GM12878 (cell line): ENCODE measurements around the gene ANP32E. TPM values are rescaled to one million over a fixed set of nuclear protein-coding genes. Genes with fewer than 3 reads are reported as not detected.

Experiments
- ATAC-seq: fragments of 200-7000 bp; cut with Tn5 transposase; 3 replicates; pipeline ENCODE4 v1.9.1; 2020; ENCODE audit warnings: mild to moderate bottlenecking, moderate library complexity
- BruUV-seq: library from RNA; stranded (reverse); fragments of 400-500 nt; replicated peaks from 2 replicates; lab custom pipeline; 2021; lab: Mats Ljungman, UMichigan
- CTCF ChIA-PET: fragments of 300-600 bp; sonication (Branson Sonifier 250); formaldehyde crosslinking; extraction: SDS; loops from one replicate; lab custom pipeline; 2021; ENCODE audit warnings: inconsistent platforms; lab: Yijun Ruan, JAX
- POLR2A ChIA-PET: fragments of 350-600 bp; formaldehyde crosslinking; extraction: SDS; loops from one replicate; lab custom pipeline; 2021; ENCODE audit warnings: inconsistent platforms; lab: Charles Lee
- RAD21 ChIA-PET: fragments of 300-600 bp; sonication (Branson Sonifier 250); formaldehyde crosslinking; loops from one replicate; lab custom pipeline; 2023; ENCODE audit warnings: antibody characterized with exemption; ENCODE audit not compliant: unreplicated experiment; lab: Charles Lee
- SMC1A ChIA-PET: fragments of 300-600 bp; sonication (Branson Sonifier 250); formaldehyde crosslinking; loops from one replicate; lab custom pipeline; 2023; ENCODE audit not compliant: unreplicated experiment, uncharacterized antibody; lab: Charles Lee
- DNase-seq: peaks from one replicate; pipeline ENCODE4 v3.0.0-alpha.2; 2011; ENCODE audit warnings: low read depth, low spot score
- FAIRE-seq: peaks from 3 replicates; lab custom pipeline; 2011; peaks lifted over from hg19 to GRCh38; lab: Jason Lieb, UNC
- H2AFZ ChIP-seq: 2 replicates; pipeline ENCODE4 v1.6.0; 2011; ENCODE audit warnings: low read depth, low read length, control low read depth; ENCODE audit not compliant: control insufficient read depth
- H3K27ac ChIP-seq: 2 replicates; pipeline ENCODE4 v1.5.1; 2011; ENCODE audit warnings: control low read depth; ENCODE audit not compliant: control insufficient read depth, insufficient read depth
- H3K27me3 ChIP-seq, 2 experiments: replicated peaks in 1 of 2; 2 replicates each; pipeline versions ENCODE4 v1.6.0 to v1.6.1; 2011; ENCODE audit warnings: low read length in 1 of 2; ENCODE audit not compliant: control insufficient read depth in 2 of 2, insufficient read depth in 2 of 2
- H3K36me3 ChIP-seq, 2 experiments: 2 replicates each; pipeline ENCODE4 v1.5.1; 2011; ENCODE audit warnings: low read length in 1 of 2; ENCODE audit not compliant: control insufficient read depth in 2 of 2, insufficient read depth in 2 of 2
- H3K4me1 ChIP-seq: 2 replicates; pipeline ENCODE4 v1.6.1; 2011; ENCODE audit warnings: mild to moderate bottlenecking, low read length, moderate library complexity, mixed read lengths; ENCODE audit not compliant: control insufficient read depth, insufficient read depth
- H3K4me2 ChIP-seq: 2 replicates; pipeline ENCODE4 v1.6.0; 2011; ENCODE audit warnings: control low read depth; ENCODE audit not compliant: control insufficient read depth, insufficient read depth
- H3K4me3 ChIP-seq: fragments of 200-600 bp; sonication (generic); 2 replicates; pipeline ENCODE4 v1.5.1; 2016
- H3K79me2 ChIP-seq: 2 replicates; pipeline ENCODE4 v1.6.0; 2011; ENCODE audit warnings: low read length; ENCODE audit not compliant: control insufficient read depth, insufficient read depth
- H3K9ac ChIP-seq: 2 replicates; pipeline ENCODE4 v1.8.0; 2011; ENCODE audit warnings: low read length, control low read depth, mixed read lengths; ENCODE audit not compliant: control insufficient read depth, insufficient read depth
- H3K9me3 ChIP-seq: replicated peaks from 3 replicates; pipeline ENCODE4 v1.5.1; 2011; ENCODE audit warnings: mild to moderate bottlenecking, low read length; ENCODE audit not compliant: control insufficient read depth, insufficient read depth
- H4K20me1 ChIP-seq: 2 replicates; pipeline ENCODE4 v1.6.0; 2011; ENCODE audit not compliant: control insufficient read depth, insufficient read depth
- CREM ChIP-seq: IDR thresholded peaks from 2 replicates; pipeline ENCODE4 v1.6.1; 2014; ENCODE audit warnings: antibody characterized with exemption, low read depth
- EED ChIP-seq: sonication (generic); IDR thresholded peaks from 2 replicates; pipeline ENCODE4 v1.6.1; 2016; ENCODE audit warnings: antibody characterized with exemption, low read depth
- FOS ChIP-seq: IDR thresholded peaks from 3 replicates; pipeline ENCODE4 v1.6.1; 2011; ENCODE audit warnings: borderline replicate concordance; ENCODE audit not compliant: insufficient read length; ENCODE audit errors: extremely low read depth
- FOXM1 ChIP-seq: IDR thresholded peaks from 2 replicates; pipeline ENCODE4 v1.6.1; 2012; ENCODE audit warnings: low read depth, mild to moderate bottlenecking, inconsistent platforms, low read length, moderate library complexity
- HDGF ChIP-seq: fragments of 450-650 bp; IDR thresholded peaks from 2 replicates; pipeline ENCODE4 v1.6.1; 2016; ENCODE audit warnings: antibody characterized with exemption
- IKZF2 ChIP-seq, 2 experiments: fragments of 450-650 bp; IDR thresholded peaks; 2 replicates each; pipeline ENCODE4 v1.6.1; 2017; ENCODE audit warnings: mild to moderate bottlenecking in 2 of 2, moderate library complexity in 2 of 2
- IRF4 ChIP-seq: IDR thresholded peaks from 2 replicates; pipeline ENCODE4 v1.6.1; 2011; ENCODE audit warnings: low read depth, low read length
- JUNB ChIP-seq: IDR thresholded peaks from 2 replicates; pipeline ENCODE4 v1.6.1; 2016; ENCODE audit warnings: antibody characterized with exemption, mild to moderate bottlenecking
- MEF2A ChIP-seq: IDR thresholded peaks from 2 replicates; pipeline ENCODE4 v1.6.1; 2011; ENCODE audit warnings: low read depth, mild to moderate bottlenecking, low read length, moderate library complexity; ENCODE audit not compliant: insufficient read depth
- NFIC ChIP-seq: IDR thresholded peaks from 2 replicates; pipeline ENCODE4 v1.6.1; 2012; ENCODE audit warnings: low read depth, mild to moderate bottlenecking, inconsistent platforms, low read length, moderate library complexity
- POLR2AphosphoS5 ChIP-seq: IDR thresholded peaks from 2 replicates; pipeline ENCODE4 v1.6.1; 2011; ENCODE audit warnings: mild to moderate bottlenecking, low read length, inconsistent platforms
- RUNX3 ChIP-seq: IDR thresholded peaks from 2 replicates; pipeline ENCODE4 v1.6.1; 2012; ENCODE audit warnings: low read length, inconsistent platforms
- WGBS: methylation state at CpG from one replicate; pipeline ENCODE4 v1.1.6; 2016; ENCODE audit warnings: low lambda C conversion rate; ENCODE audit not compliant: insufficient replicate concordance, insufficient coverage; ENCODE audit errors: missing lambda C conversion rate; 5-methylcytosine and 5-hydroxymethylcytosine counted together
- in situ Hi-C: fragments of 300-500 bp; cut with MboI; formaldehyde crosslinking; loops from 9 replicates; pipeline ENCODE4 v1.14.3; 2018; ENCODE audit warnings: mixed read lengths
- intact Hi-C: fragments of 100-400 bp; cut with micrococcal nuclease; formaldehyde crosslinking; loops from one replicate; pipeline ENCODE4 v1.14.2; 2022; ENCODE audit not compliant: unreplicated experiment
- polyA plus RNA-seq, 11 experiments: library from polyadenylated mRNA; depleted of rRNA in 4 of 11; unstranded in 6 of 11; stranded (reverse) in 5 of 11; fragments of >200 nt; fragmentation: Nextera tagmentation in 4 of 11; fragmentation: Illumina TruSeq in 1 of 11; extraction: Ambion mirVana in 4 of 11; extraction: Trizol in 1 of 11; gene quantifications; 1 replicate in 1 of 11; 2 replicates in 10 of 11; pipeline versions ENCODE4 v1.2.1 to v1.2.3, GENCODE V29; 2011 to 2016; ENCODE audit warnings: inconsistent platforms in 2 of 11, missing spikeins in 2 of 11, low read depth in 1 of 11
- total RNA-seq, 4 experiments: library from RNA; depleted of rRNA in 3 of 4; stranded (reverse); fragments of >200 nt in 3 of 4; fragmentation: Illumina TruSeq in 1 of 4; extraction: Trizol in 1 of 4; gene quantifications; 2 replicates each; pipeline versions ENCODE4 v1.2.1 to v1.2.3, GENCODE V29; 2013 to 2021
- TF ChIP-seq, protein P1 (sequence below): fragments of 450-650 bp; IDR thresholded peaks from 2 replicates; pipeline ENCODE4 v1.6.1; 2017; ENCODE audit warnings: borderline replicate concordance
- TF ChIP-seq, protein P2 (sequence below): IDR thresholded peaks from 2 replicates; pipeline ENCODE4 v1.6.1; 2012; ENCODE audit warnings: low read length, inconsistent platforms
- TF ChIP-seq, protein P3 (sequence below): fragments of 450-650 bp; IDR thresholded peaks from 2 replicates; pipeline ENCODE4 v1.6.1; 2016; ENCODE audit warnings: mild to moderate bottlenecking

Gene ANP32E
- total and polyA plus RNA-seq, 10 of the 15 experiments (the other 5 are each of a cell fraction or from before 2014, with no cell fraction given) = 59.2 to 250 (median 121) TPM

DNA sequence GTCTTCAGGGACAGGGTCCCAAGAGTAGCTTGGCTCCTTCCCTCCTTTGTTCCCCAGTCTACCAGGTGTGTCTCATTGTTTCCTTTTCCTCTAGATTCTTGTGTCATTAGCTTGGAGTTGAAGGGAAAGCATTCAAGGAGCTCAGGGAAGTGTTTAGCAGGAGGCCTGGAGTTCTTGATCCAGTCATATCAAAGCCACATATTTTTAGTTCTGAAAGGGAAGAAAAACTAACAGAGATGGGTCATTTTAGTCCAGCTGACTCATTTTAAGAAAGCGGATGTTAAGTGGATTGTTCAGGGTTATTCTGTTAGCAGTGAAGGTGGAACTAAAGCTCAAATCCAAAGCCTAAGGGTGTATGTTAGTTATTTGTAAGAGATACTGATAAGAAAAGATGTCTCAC is 37.4 kb upstream of the ANP32E start:
- BruUV-seq = no TSS peak
- no peaks in the 10 kb centered on the region for H3K27me3 ChIP-seq
- no peaks in the 10 kb centered on the region for H3K36me3 ChIP-seq
- in situ Hi-C loops = no loop called here
- SMC1A ChIA-PET = interaction anchor here (0.8 to 2.4 kb wide), 8 partner anchors 11 to 287 kb away, joined by 3 to 6 read pairs (median 4); no protein-coding TSS in a partner anchor
- H3K27ac ChIP-seq = peak overlapping the region; percentile 51; the same call in 1 of the 2 replicates
- peaks cover 7% of the 10 kb centered on the region for H3K79me2 ChIP-seq
- H3K4me1 ChIP-seq = peaks cover 13% of the 10 kb centered on the region
- no peak overlapping the region for H2AFZ ChIP-seq
- CTCF ChIA-PET = interaction anchor here (0.9 to 4.3 kb wide), 3 partner anchors 8 to 104 kb away, joined by 3 to 29 read pairs (median 4); no protein-coding TSS in a partner anchor
- H3K4me3 ChIP-seq = 0 out of 2 replicates have a peak overlapping the region, but pooled peaks have one; percentile 15
- RAD21 ChIA-PET = interaction anchor here (1.9 kb wide), 1 partner anchor 17 kb away, joined by 7 read pairs; no protein-coding TSS in a partner anchor
- POLR2A ChIA-PET = interaction anchor here (0.5 to 1.8 kb wide), 5 partner anchors 14 to 91 kb away, joined by 3 to 6 read pairs (median 3); partner anchors contain the start of gene RPRD2
- intact Hi-C loops = loop anchor here (5.0 kb wide), 1 partner anchor 36 kb away; the partner anchor contains the start of gene ANP32E
- DNase-seq (no peak), ATAC-seq (no peak), FAIRE-seq (no peak)
- H3K4me2 ChIP-seq = peak overlapping the region; percentile 49
- H3K9ac ChIP-seq = no peak overlapping the region
- WGBS = 50% methylated on average over 1 of the region's 1 CpG
- no peaks in the 10 kb centered on the region for H4K20me1 ChIP-seq
- TF ChIP-seq, protein P1, sequence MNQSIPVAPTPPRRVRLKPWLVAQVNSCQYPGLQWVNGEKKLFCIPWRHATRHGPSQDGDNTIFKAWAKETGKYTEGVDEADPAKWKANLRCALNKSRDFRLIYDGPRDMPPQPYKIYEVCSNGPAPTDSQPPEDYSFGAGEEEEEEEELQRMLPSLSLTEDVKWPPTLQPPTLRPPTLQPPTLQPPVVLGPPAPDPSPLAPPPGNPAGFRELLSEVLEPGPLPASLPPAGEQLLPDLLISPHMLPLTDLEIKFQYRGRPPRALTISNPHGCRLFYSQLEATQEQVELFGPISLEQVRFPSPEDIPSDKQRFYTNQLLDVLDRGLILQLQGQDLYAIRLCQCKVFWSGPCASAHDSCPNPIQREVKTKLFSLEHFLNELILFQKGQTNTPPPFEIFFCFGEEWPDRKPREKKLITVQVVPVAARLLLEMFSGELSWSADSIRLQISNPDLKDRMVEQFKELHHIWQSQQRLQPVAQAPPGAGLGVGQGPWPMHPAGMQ = no peak
- TF ChIP-seq IRF4 (peak; percentile 57; the same call in 1 of the 2 replicates), POLR2AphosphoS5 (no peak), EED (peak; percentile 92), CREM (peak; percentile 47; the same call in 1 of the 2 replicates), FOS (no peak), MEF2A (peak; percentile 87; the same call in 1 of the 2 replicates), HDGF (no peak), JUNB (peak; percentile 96), RUNX3 (peak; percentile 50), IKZF2 (IDR thresholded peaks at IDR 0.05) (peak in 1 of 2 experiments; percentile 31; a peak in 2 of 4 replicates), FOXM1 (peak; percentile 24; the same call in 1 of the 2 replicates), NFIC (peak; percentile 82)
- TF ChIP-seq, protein P2, sequence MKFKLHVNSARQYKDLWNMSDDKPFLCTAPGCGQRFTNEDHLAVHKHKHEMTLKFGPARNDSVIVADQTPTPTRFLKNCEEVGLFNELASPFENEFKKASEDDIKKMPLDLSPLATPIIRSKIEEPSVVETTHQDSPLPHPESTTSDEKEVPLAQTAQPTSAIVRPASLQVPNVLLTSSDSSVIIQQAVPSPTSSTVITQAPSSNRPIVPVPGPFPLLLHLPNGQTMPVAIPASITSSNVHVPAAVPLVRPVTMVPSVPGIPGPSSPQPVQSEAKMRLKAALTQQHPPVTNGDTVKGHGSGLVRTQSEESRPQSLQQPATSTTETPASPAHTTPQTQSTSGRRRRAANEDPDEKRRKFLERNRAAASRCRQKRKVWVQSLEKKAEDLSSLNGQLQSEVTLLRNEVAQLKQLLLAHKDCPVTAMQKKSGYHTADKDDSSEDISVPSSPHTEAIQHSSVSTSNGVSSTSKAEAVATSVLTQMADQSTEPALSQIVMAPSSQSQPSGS = peak; percentile 54; the same call in 1 of the 2 replicates
- TF ChIP-seq, protein P3, sequence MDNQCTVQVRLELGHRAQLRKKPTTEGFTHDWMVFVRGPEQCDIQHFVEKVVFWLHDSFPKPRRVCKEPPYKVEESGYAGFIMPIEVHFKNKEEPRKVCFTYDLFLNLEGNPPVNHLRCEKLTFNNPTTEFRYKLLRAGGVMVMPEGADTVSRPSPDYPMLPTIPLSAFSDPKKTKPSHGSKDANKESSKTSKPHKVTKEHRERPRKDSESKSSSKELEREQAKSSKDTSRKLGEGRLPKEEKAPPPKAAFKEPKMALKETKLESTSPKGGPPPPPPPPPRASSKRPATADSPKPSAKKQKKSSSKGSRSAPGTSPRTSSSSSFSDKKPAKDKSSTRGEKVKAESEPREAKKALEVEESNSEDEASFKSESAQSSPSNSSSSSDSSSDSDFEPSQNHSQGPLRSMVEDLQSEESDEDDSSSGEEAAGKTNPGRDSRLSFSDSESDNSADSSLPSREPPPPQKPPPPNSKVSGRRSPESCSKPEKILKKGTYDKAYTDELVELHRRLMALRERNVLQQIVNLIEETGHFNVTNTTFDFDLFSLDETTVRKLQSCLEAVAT = no peak
- H3K9me3 ChIP-seq = no peaks in the 10 kb centered on the region
